GM12878 (cell line): Measurements from ENCODE around the gene PRKCI. TPM values are rescaled to one million over a fixed set of nuclear protein-coding genes. Genes with fewer than 3 reads are reported as not detected.

Experiments used
- ATAC-seq: fragments of 200-7000 bp; cut with Tn5 transposase; 3 replicates; pipeline ENCODE4 v1.9.1; 2020; ENCODE audit warnings: mild to moderate bottlenecking, moderate library complexity
- BruUV-seq: library from RNA; stranded (reverse); fragments of 400-500 nt; replicated peaks from 2 replicates; lab custom pipeline; 2021; lab: Mats Ljungman, UMichigan
- CTCF ChIA-PET: fragments of 300-600 bp; sonication (Branson Sonifier 250); formaldehyde crosslinking; extraction: SDS; loops from one replicate; lab custom pipeline; 2021; ENCODE audit warnings: inconsistent platforms; lab: Yijun Ruan, JAX
- POLR2A ChIA-PET: fragments of 350-600 bp; formaldehyde crosslinking; extraction: SDS; loops from one replicate; lab custom pipeline; 2021; ENCODE audit warnings: inconsistent platforms; lab: Charles Lee
- RAD21 ChIA-PET: fragments of 300-600 bp; sonication (Branson Sonifier 250); formaldehyde crosslinking; loops from one replicate; lab custom pipeline; 2023; ENCODE audit warnings: antibody characterized with exemption; ENCODE audit not compliant: unreplicated experiment; lab: Charles Lee
- SMC1A ChIA-PET: fragments of 300-600 bp; sonication (Branson Sonifier 250); formaldehyde crosslinking; loops from one replicate; lab custom pipeline; 2023; ENCODE audit not compliant: unreplicated experiment, uncharacterized antibody; lab: Charles Lee
- DNase-seq: peaks from one replicate; pipeline ENCODE4 v3.0.0-alpha.2; 2011; ENCODE audit warnings: low read depth, low spot score
- FAIRE-seq: peaks from 3 replicates; lab custom pipeline; 2011; peaks lifted over from hg19 to GRCh38; lab: Jason Lieb, UNC
- H2AFZ ChIP-seq: 2 replicates; pipeline ENCODE4 v1.6.0; 2011; ENCODE audit warnings: low read depth, low read length, control low read depth; ENCODE audit not compliant: control insufficient read depth
- H3K27ac ChIP-seq: 2 replicates; pipeline ENCODE4 v1.5.1; 2011; ENCODE audit warnings: control low read depth; ENCODE audit not compliant: control insufficient read depth, insufficient read depth
- H3K27me3 ChIP-seq, 2 experiments: replicated peaks in 1 of 2; 2 replicates each; pipeline versions ENCODE4 v1.6.0 to v1.6.1; 2011; ENCODE audit warnings: low read length in 1 of 2; ENCODE audit not compliant: control insufficient read depth in 2 of 2, insufficient read depth in 2 of 2
- H3K36me3 ChIP-seq, 2 experiments: 2 replicates each; pipeline ENCODE4 v1.5.1; 2011; ENCODE audit warnings: low read length in 1 of 2; ENCODE audit not compliant: control insufficient read depth in 2 of 2, insufficient read depth in 2 of 2
- H3K4me1 ChIP-seq: 2 replicates; pipeline ENCODE4 v1.6.1; 2011; ENCODE audit warnings: mild to moderate bottlenecking, low read length, moderate library complexity, mixed read lengths; ENCODE audit not compliant: control insufficient read depth, insufficient read depth
- H3K4me2 ChIP-seq: 2 replicates; pipeline ENCODE4 v1.6.0; 2011; ENCODE audit warnings: control low read depth; ENCODE audit not compliant: control insufficient read depth, insufficient read depth
- H3K4me3 ChIP-seq: fragments of 200-600 bp; sonication (generic); 2 replicates; pipeline ENCODE4 v1.5.1; 2016
- H3K79me2 ChIP-seq: 2 replicates; pipeline ENCODE4 v1.6.0; 2011; ENCODE audit warnings: low read length; ENCODE audit not compliant: control insufficient read depth, insufficient read depth
- H3K9ac ChIP-seq: 2 replicates; pipeline ENCODE4 v1.8.0; 2011; ENCODE audit warnings: low read length, control low read depth, mixed read lengths; ENCODE audit not compliant: control insufficient read depth, insufficient read depth
- H3K9me3 ChIP-seq: replicated peaks from 3 replicates; pipeline ENCODE4 v1.5.1; 2011; ENCODE audit warnings: mild to moderate bottlenecking, low read length; ENCODE audit not compliant: control insufficient read depth, insufficient read depth
- H4K20me1 ChIP-seq: 2 replicates; pipeline ENCODE4 v1.6.0; 2011; ENCODE audit not compliant: control insufficient read depth, insufficient read depth
- ATF7 ChIP-seq: fragments of 450-650 bp; IDR thresholded peaks from 2 replicates; pipeline ENCODE4 v1.6.1; 2016; ENCODE audit warnings: low read depth, mild to moderate bottlenecking
- CHD4 ChIP-seq: fragments of 200-600 bp; sonication (generic); IDR thresholded peaks from 2 replicates; pipeline ENCODE4 v1.6.1; 2016; ENCODE audit warnings: mild to moderate bottlenecking
- IKZF2 ChIP-seq, 2 experiments: fragments of 450-650 bp; IDR thresholded peaks; 2 replicates each; pipeline ENCODE4 v1.6.1; 2017; ENCODE audit warnings: mild to moderate bottlenecking in 2 of 2, moderate library complexity in 2 of 2
- IRF4 ChIP-seq: IDR thresholded peaks from 2 replicates; pipeline ENCODE4 v1.6.1; 2011; ENCODE audit warnings: low read depth, low read length
- JUNB ChIP-seq: IDR thresholded peaks from 2 replicates; pipeline ENCODE4 v1.6.1; 2016; ENCODE audit warnings: antibody characterized with exemption, mild to moderate bottlenecking
- KLF5 ChIP-seq: fragments of 450-650 bp; IDR thresholded peaks from 2 replicates; pipeline ENCODE4 v1.6.1; 2014; ENCODE audit warnings: mild to moderate bottlenecking; ENCODE audit not compliant: partially characterized antibody
- MEF2A ChIP-seq: IDR thresholded peaks from 2 replicates; pipeline ENCODE4 v1.6.1; 2011; ENCODE audit warnings: low read depth, mild to moderate bottlenecking, low read length, moderate library complexity; ENCODE audit not compliant: insufficient read depth
- RCOR1 ChIP-seq: conservative IDR thresholded peaks from 2 replicates; pipeline ENCODE4 v1.6.1; 2012; ENCODE audit warnings: low read depth, low read length, improper control_type of control experiment
- RUNX3 ChIP-seq: IDR thresholded peaks from 2 replicates; pipeline ENCODE4 v1.6.1; 2012; ENCODE audit warnings: low read length, inconsistent platforms
- SMAD5 ChIP-seq: IDR thresholded peaks from 2 replicates; pipeline ENCODE4 v1.6.1; 2016; ENCODE audit warnings: antibody characterized with exemption, low read depth
- STAT1 ChIP-seq: fragments of 450-650 bp; conservative IDR thresholded peaks from 2 replicates; pipeline ENCODE4 v1.6.1; 2014; ENCODE audit warnings: antibody characterized with exemption, mild to moderate bottlenecking
- TAF1 ChIP-seq: IDR thresholded peaks from 2 replicates; pipeline ENCODE4 v1.6.1; 2011; ENCODE audit warnings: mild to moderate bottlenecking, low read depth, low read length, borderline replicate concordance
- WRNIP1 ChIP-seq: IDR thresholded peaks from 2 replicates; pipeline ENCODE4 v1.6.1; 2011; ENCODE audit warnings: low read depth, low read length, improper control_type of control experiment, borderline replicate concordance
- ZNF274 ChIP-seq: IDR thresholded peaks from one replicate; pipeline ENCODE4 v1.8.0; 2011; ENCODE audit not compliant: insufficient read length, insufficient read depth
- ZZZ3 ChIP-seq: IDR thresholded peaks from 2 replicates; pipeline ENCODE4 v1.6.1; 2011; ENCODE audit warnings: low read depth; ENCODE audit not compliant: control insufficient read depth, insufficient read length
- WGBS: methylation state at CpG from one replicate; pipeline ENCODE4 v1.1.6; 2016; ENCODE audit warnings: low lambda C conversion rate; ENCODE audit not compliant: insufficient replicate concordance, insufficient coverage; ENCODE audit errors: missing lambda C conversion rate; 5-methylcytosine and 5-hydroxymethylcytosine counted together
- in situ Hi-C: fragments of 300-500 bp; cut with MboI; formaldehyde crosslinking; loops from 9 replicates; pipeline ENCODE4 v1.14.3; 2018; ENCODE audit warnings: mixed read lengths
- intact Hi-C: fragments of 100-400 bp; cut with micrococcal nuclease; formaldehyde crosslinking; loops from one replicate; pipeline ENCODE4 v1.14.2; 2022; ENCODE audit not compliant: unreplicated experiment
- polyA plus RNA-seq, 11 experiments: library from polyadenylated mRNA; depleted of rRNA in 4 of 11; unstranded in 6 of 11; stranded (reverse) in 5 of 11; fragments of >200 nt; fragmentation: Nextera tagmentation in 4 of 11; fragmentation: Illumina TruSeq in 1 of 11; extraction: Ambion mirVana in 4 of 11; extraction: Trizol in 1 of 11; gene quantifications; 1 replicate in 1 of 11; 2 replicates in 10 of 11; pipeline versions ENCODE4 v1.2.1 to v1.2.3, GENCODE V29; 2011 to 2016; ENCODE audit warnings: inconsistent platforms in 2 of 11, missing spikeins in 2 of 11, low read depth in 1 of 11
- total RNA-seq, 4 experiments: library from RNA; depleted of rRNA in 3 of 4; stranded (reverse); fragments of >200 nt in 3 of 4; fragmentation: Illumina TruSeq in 1 of 4; extraction: Trizol in 1 of 4; gene quantifications; 2 replicates each; pipeline versions ENCODE4 v1.2.1 to v1.2.3, GENCODE V29; 2013 to 2021
- TF ChIP-seq, protein P1 (sequence below): IDR thresholded peaks from 2 replicates; pipeline ENCODE4 v1.6.1; 2011; ENCODE audit warnings: low read depth, mild to moderate bottlenecking, low read length, moderate library complexity, borderline replicate concordance; ENCODE audit errors: extremely low read depth
- TF ChIP-seq, protein P2 (sequence below): IDR thresholded peaks from 2 replicates; pipeline ENCODE4 v1.6.1; 2012; ENCODE audit warnings: low read depth, low read length, improper control_type of control experiment

The PRKCI gene
- total and polyA plus RNA-seq, 10 of the 15 experiments (the other 5 are each of a cell fraction or from before 2014, with no cell fraction given) = 3.5 to 15.4 (median 11.8) TPM

DNA sequence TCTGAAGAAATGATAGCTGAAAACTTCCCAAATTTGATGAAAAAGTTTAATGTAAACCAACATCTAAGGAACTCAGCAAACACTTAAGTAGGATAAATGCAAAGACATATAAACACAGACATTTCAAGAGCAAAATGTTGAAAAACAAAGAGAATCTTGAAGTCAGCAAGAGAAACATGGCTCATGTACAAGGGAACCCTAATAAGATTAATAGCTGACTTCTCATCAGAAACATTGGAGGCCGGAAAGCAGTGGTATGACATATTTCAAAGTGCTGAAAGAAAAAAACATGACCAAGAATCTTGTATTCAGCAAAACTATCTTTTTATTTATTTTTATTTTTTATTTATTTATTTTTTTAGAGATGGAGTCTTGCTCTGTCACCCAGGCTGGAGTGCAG lies 10.6 kb upstream of the PRKCI start:
- Histone ChIP-seq H3K27me3 (no peaks in the 10 kb centered on the region), H3K36me3 (no peaks in the 10 kb centered on the region), H3K79me2 (no peaks in the 10 kb centered on the region), H3K4me1 (no peaks in the 10 kb centered on the region), H3K4me3 (no peak overlapping the region), H3K9me3 (no peaks in the 10 kb centered on the region), H2AFZ (no peak overlapping the region), H4K20me1 (no peaks in the 10 kb centered on the region), H3K4me2 (no peak overlapping the region), H3K9ac (no peak overlapping the region), H3K27ac (no peak overlapping the region)
- SMC1A ChIA-PET = no interaction called here
- no TSS peak for BruUV-seq
- 91% methylated on average over 1 of the region's 1 CpG for WGBS
- no peak for TF ChIP-seq KLF5
- TF ChIP-seq CHD4 = no peak
- TF ChIP-seq IRF4 = no peak
- TF ChIP-seq, protein P1, sequence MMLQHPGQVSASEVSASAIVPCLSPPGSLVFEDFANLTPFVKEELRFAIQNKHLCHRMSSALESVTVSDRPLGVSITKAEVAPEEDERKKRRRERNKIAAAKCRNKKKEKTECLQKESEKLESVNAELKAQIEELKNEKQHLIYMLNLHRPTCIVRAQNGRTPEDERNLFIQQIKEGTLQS = no peak
- no peak for TF ChIP-seq WRNIP1
- no peak for TF ChIP-seq STAT1
- TF ChIP-seq TAF1 = no peak
- TF ChIP-seq RUNX3 = no peak
- TF ChIP-seq MEF2A = no peak
- TF ChIP-seq SMAD5 = no peak
- TF ChIP-seq RCOR1 = no peak
- TF ChIP-seq, protein P2, sequence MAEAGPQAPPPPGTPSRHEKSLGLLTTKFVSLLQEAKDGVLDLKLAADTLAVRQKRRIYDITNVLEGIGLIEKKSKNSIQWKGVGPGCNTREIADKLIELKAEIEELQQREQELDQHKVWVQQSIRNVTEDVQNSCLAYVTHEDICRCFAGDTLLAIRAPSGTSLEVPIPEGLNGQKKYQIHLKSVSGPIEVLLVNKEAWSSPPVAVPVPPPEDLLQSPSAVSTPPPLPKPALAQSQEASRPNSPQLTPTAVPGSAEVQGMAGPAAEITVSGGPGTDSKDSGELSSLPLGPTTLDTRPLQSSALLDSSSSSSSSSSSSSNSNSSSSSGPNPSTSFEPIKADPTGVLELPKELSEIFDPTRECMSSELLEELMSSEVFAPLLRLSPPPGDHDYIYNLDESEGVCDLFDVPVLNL = no peak
- TF ChIP-seq IKZF2 (IDR thresholded peaks at IDR 0.05) = no peak
- no peak for TF ChIP-seq ZZZ3
- TF ChIP-seq ATF7 = no peak
- no peak for TF ChIP-seq ZNF274
- no peak for TF ChIP-seq JUNB
- intact Hi-C loops = no loop called here
- RAD21 ChIA-PET = no interaction called here
- CTCF ChIA-PET = no interaction called here
- FAIRE-seq = no peak
- DNase-seq = no peak
- POLR2A ChIA-PET = interaction anchor here (0.6 to 0.9 kb wide), 2 partner anchors 25 to 54 kb away, joined by 3 read pairs; no protein-coding TSS in a partner anchor
- in situ Hi-C loops = no loop called here
- ATAC-seq = no peak
